Lower lobe of right lung (tissue), 2 donors: ENCODE measurements around the gene CEP72. TPM values are rescaled to one million over a fixed set of nuclear protein-coding genes. Genes with fewer than 3 reads are reported as not detected.

ENCODE experiments used
- ATAC-seq, 2 donors: fragments of 200-7000 bp; cut with Tn5 transposase; one replicate each; pipeline ENCODE4 v1.9.1; 2020 to 2022; ENCODE audit warnings: mild to moderate bottlenecking in 2 of 2, moderate library complexity in 2 of 2
- DNase-seq: peaks from one replicate; pipeline ENCODE4 v3.0.0-alpha.2; 2020
- H3K27ac ChIP-seq: fragments of 200-600 bp; one replicate; pipeline ENCODE4 v1.8.0; 2022
- H3K27me3 ChIP-seq: fragments of 200-600 bp; one replicate; pipeline ENCODE4 v1.8.0; 2022; ENCODE audit warnings: low read depth
- H3K36me3 ChIP-seq: fragments of 200-600 bp; one replicate; pipeline ENCODE4 v1.8.0; 2022; ENCODE audit warnings: mild to moderate bottlenecking
- H3K4me1 ChIP-seq: fragments of 200-600 bp; one replicate; pipeline ENCODE4 v1.8.0; 2022
- H3K4me3 ChIP-seq: fragments of 200-600 bp; one replicate; pipeline ENCODE4 v1.8.0; 2022; ENCODE audit warnings: mild to moderate bottlenecking
- H3K9me3 ChIP-seq: fragments of 200-600 bp; one replicate; pipeline ENCODE4 v1.8.0; 2022
- intact Hi-C: fragments of 100-400 bp; cut with DNase I; formaldehyde crosslinking; loops from one replicate; pipeline ENCODE4 v1.11.0; 2022
- total RNA-seq: library from RNA; stranded (reverse); fragmentation: NEBNext Ultra II Directional; extraction: Animal tissue kit (Norgen Biotek cat#: 25700); gene quantifications from one replicate; pipeline ENCODE4 v1.2.1, GENCODE V29; 2021
- TF ChIP-seq, protein P1 (sequence below): fragments of 200-600 bp; IDR thresholded peaks from one replicate; pipeline ENCODE4 v1.8.0; 2022; ENCODE audit warnings: antibody characterized with exemption, mild to moderate bottlenecking
- donor health status: DM: no; HTN: yes; CAD: no; lungs with severe emphysema.

CEP72 gene
- total RNA-seq, 1 donor from 2014 or later = 10.6 TPM

DNA sequence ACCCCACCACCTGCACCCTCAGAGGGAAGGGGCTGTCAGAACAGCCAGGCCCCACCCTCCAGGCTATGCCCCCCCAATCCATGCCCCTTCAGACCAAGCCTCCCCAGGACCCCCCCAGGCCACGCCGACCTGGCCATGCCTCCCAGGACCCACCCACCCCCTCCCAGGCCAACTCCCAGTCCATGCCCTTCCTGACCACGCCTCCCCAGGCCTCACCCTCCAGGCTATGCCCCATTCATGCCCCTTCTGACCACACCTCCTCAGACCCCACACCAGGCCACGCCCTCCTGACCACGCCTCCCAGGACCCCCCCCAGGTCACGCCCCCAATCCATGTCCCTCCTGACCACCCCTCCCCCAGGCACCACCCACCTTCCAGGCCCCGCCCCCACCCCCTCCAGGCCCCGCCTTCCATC lies 53.4 kb downstream of the CEP72 start:
- no peak overlapping the region for H3K27ac ChIP-seq
- no peaks in the 10 kb centered on the region for H3K9me3 ChIP-seq
- intact Hi-C loops = no loop called here
- no peaks in the 10 kb centered on the region for H3K4me1 ChIP-seq
- peaks cover 50% of the 10 kb centered on the region for H3K36me3 ChIP-seq
- ATAC-seq (no peak), DNase-seq (peak; percentile 42)
- H3K27me3 ChIP-seq = no peaks in the 10 kb centered on the region
- no peak overlapping the region for H3K4me3 ChIP-seq
- TF ChIP-seq, protein P1, sequence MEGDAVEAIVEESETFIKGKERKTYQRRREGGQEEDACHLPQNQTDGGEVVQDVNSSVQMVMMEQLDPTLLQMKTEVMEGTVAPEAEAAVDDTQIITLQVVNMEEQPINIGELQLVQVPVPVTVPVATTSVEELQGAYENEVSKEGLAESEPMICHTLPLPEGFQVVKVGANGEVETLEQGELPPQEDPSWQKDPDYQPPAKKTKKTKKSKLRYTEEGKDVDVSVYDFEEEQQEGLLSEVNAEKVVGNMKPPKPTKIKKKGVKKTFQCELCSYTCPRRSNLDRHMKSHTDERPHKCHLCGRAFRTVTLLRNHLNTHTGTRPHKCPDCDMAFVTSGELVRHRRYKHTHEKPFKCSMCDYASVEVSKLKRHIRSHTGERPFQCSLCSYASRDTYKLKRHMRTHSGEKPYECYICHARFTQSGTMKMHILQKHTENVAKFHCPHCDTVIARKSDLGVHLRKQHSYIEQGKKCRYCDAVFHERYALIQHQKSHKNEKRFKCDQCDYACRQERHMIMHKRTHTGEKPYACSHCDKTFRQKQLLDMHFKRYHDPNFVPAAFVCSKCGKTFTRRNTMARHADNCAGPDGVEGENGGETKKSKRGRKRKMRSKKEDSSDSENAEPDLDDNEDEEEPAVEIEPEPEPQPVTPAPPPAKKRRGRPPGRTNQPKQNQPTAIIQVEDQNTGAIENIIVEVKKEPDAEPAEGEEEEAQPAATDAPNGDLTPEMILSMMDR = no peak

DNA sequence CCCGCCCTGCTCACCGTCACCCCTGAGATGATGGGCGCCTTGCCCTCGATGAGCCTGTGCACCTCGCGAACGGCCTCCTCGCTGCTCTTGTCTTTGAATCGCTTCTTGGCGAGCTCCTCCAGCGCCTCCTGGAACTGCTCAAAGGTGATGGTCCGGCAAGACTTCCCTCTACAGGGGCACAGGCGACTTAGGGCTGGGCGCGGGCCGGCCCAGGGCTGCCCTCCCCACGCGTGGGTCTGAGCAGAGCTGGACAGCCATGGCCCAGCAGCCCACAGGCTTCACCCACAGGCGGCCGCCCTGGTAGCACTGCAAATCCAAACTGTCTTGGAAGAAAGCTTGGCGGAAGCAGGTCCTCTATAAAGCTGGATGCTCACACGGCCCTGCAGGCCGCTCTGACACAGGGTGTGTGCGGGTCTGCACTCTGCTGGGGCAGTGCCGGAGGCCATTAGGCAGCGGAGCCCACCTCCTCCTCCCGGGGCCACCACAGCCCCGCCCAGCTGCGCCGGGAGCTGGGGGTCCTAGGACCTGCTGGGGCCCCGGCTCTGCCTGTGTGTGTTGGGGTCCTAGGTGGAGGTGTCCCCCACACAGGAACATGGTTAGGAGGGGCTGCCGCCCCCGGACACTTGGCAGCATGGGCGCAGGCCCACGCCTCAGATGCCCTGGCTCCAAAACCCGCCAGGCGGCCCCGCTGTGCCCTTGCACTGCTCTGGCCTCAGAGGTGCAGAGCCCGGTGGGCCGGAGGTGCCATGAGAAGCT lies 54.0 kb downstream of the CEP72 start:
- ATAC-seq (no peak), DNase-seq (peak; percentile 41)
- H3K36me3 ChIP-seq = peaks cover 46% of the 10 kb centered on the region
- peaks cover under 1% of the 10 kb centered on the region for H3K4me1 ChIP-seq
- no peak overlapping the region for H3K4me3 ChIP-seq
- H3K27ac ChIP-seq = no peak overlapping the region
- intact Hi-C loops = no loop called here
- no peaks in the 10 kb centered on the region for H3K9me3 ChIP-seq
- TF ChIP-seq, protein P1 = no peak
- H3K27me3 ChIP-seq = no peaks in the 10 kb centered on the region

DNA sequence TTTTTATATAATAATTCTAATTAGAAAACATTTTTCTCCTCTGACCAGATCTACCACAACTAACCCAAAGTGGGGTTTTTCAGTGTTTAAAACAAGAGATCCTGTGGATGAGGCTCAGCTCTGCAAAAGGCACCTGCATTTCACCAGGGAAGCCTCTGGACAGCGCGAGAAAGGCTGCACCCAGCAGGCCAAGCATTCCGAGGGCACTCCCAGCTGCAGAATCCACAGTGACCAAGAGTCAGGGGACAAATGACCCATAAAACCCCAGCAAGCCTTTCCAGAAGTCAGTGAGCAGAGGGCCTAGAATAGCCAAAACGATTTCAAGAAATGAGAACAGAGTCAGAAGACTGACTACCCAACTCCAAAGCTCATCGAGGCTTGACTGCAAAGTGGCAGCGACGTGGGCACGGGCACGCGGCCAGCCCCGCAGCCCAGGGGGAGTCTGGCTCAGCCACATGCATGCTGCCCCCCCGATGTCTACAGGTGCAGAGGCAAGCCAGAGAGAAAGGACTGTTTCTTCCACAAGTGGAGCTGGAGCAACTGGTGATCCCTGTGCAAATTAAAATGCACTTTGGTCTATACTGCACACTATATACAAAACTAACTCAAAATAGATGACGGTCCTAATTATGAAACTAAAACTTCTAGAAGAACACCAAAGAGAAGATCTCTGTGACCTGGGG lies 54.8 kb downstream of the CEP72 start:
- peaks cover 9% of the 10 kb centered on the region for H3K4me1 ChIP-seq
- H3K27ac ChIP-seq = no peak overlapping the region
- DNase-seq (peak; percentile 28), ATAC-seq (no peak)
- H3K27me3 ChIP-seq = no peaks in the 10 kb centered on the region
- intact Hi-C loops = no loop called here
- TF ChIP-seq, protein P1 = no peak
- no peak overlapping the region for H3K4me3 ChIP-seq
- peaks cover 39% of the 10 kb centered on the region for H3K36me3 ChIP-seq
- no peaks in the 10 kb centered on the region for H3K9me3 ChIP-seq

DNA sequence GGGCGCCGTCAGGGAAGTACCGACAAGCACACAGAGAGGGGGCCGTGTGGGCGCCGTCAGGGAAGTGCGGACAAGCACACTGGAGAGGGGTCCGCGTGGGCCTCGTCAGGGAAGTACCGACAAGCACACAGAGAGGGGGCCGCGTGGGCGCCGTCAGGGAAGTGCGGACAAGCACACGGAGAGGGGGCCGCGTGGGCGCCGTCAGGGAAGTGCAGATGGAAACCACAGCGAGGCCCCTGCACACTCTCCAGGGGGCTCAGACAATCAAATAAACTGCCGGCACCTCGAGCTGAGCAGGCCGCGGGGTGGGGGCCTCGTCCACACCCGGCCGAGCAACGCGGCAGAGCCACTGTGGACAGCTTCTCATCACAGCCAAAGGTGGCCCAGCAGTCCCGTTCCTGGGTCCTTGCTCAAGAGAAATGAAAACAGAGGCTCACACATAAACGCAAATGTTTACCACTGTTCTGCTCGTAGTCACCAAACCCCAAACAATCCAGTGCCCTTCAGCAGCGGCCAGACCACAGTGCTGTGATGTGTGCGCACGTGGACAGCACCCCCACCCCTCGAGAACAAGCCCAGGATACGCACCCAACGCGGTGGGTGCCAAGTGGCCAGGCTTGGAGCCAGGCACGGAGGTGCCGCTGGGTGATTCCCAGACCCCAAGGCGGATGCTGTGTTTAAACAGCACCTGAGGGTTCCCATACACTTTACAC lies 56.3 kb downstream of the CEP72 start:
- Histone ChIP-seq H3K4me1 (peaks cover 24% of the 10 kb centered on the region), H3K27me3 (no peaks in the 10 kb centered on the region), H3K36me3 (peaks cover 29% of the 10 kb centered on the region), H3K9me3 (no peaks in the 10 kb centered on the region), H3K27ac (no peak overlapping the region), H3K4me3 (no peak overlapping the region)
- TF ChIP-seq, protein P1 = no peak
- intact Hi-C loops = no loop called here
- ATAC-seq (no peak), DNase-seq (no peak)

DNA sequence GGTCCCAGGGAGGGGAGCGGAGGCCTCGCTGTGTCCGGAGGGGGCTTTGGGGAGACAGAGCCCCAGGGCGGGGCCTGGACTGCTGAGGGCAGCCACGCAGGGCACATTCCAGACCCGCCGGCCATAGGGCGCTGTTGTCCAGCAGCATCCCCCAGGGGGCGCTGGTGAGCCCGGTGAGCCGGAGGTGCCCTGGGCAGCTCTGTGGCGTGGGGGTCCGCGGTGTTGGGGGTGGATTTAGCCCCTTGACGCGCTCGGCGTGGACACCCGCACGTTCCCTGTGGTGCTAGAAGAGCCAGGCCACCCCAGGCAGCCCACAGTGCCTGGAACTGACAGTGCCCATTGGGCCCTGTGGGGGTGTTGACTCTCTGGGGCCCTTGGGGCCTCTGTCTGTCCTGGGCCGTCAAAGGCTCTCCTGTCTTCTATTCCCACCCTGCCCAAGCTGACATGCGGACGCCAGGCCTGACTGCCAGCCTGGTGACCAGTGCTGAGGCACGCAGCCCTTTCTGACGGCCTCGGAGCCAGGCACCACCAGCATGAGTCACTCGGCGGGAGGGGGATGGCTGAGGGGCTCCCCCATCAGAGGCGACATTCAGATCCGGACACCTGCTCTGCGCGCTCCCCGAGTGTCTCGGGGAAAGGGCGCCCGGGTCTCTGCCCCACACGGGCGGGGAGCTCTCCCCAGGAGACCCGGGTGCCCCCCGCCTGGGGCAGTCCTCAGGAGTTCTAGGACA lies 57.1 kb downstream of the CEP72 start:
- intact Hi-C loops = no loop called here
- H3K9me3 ChIP-seq = no peaks in the 10 kb centered on the region

More for the DNA sequence above, 57.1 kb downstream of the CEP72 start:
- peaks cover 20% of the 10 kb centered on the region for H3K36me3 ChIP-seq
- H3K27ac ChIP-seq = no peak overlapping the region
- no peaks in the 10 kb centered on the region for H3K27me3 ChIP-seq
- TF ChIP-seq, protein P1 = peak; percentile 65
- DNase-seq = peak; percentile 49
- peaks cover 32% of the 10 kb centered on the region for H3K4me1 ChIP-seq
- H3K4me3 ChIP-seq = no peak overlapping the region
- ATAC-seq = peak; percentile 3 to 34
